Neutrophil (primary cell): ENCODE measurements around the gene ARMC9.
"Not testable (repeated sequence)": the region's sequence is repeated elsewhere in the genome, so short reads cannot be mapped to it uniquely, and the experiment has no call there.

ENCODE experiments used
- H3K27ac ChIP-seq: fragments of 200-600 bp; sonication (generic); 2 replicates; pipeline ENCODE4 v1.5.1; 2016; ENCODE audit warnings: mild to moderate bottlenecking, moderate library complexity
- H3K27me3 ChIP-seq: fragments of 200-600 bp; sonication (generic); 2 replicates; pipeline ENCODE4 v1.6.0; 2016; ENCODE audit warnings: mild to moderate bottlenecking
- H3K36me3 ChIP-seq: fragments of 200-600 bp; sonication (generic); 2 replicates; pipeline ENCODE4 v1.5.1; 2017
- H3K4me1 ChIP-seq, 2 experiments: fragments of 200-600 bp in 1 of 2; sonication (generic) in 1 of 2; 1 replicate in 1 of 2; 2 replicates in 1 of 2; pipeline versions ENCODE4 v1.5.1 to v1.6.1; 2013 to 2016; ENCODE audit warnings: low read depth in 1 of 2, low read length in 1 of 2, mild to moderate bottlenecking in 1 of 2, moderate library complexity in 1 of 2; ENCODE audit not compliant: control insufficient read depth in 1 of 2, insufficient read depth in 1 of 2
- H3K4me3 ChIP-seq, 2 experiments: fragments of 200-600 bp in 1 of 2; sonication (generic) in 1 of 2; 1 replicate in 1 of 2; 2 replicates in 1 of 2; pipeline ENCODE4 v1.5.1; 2013 to 2016; ENCODE audit warnings: low read depth in 1 of 2, low read length in 1 of 2, mild to moderate bottlenecking in 1 of 2, moderate library complexity in 1 of 2
- H3K9me3 ChIP-seq: fragments of 200-600 bp; sonication (generic); 2 replicates; pipeline ENCODE4 v1.5.1; 2016
- TF ChIP-seq, protein P1 (sequence below): fragments of 200-600 bp; sonication (generic); IDR thresholded peaks from 2 replicates; pipeline ENCODE4 v1.5.1; 2016; ENCODE audit warnings: antibody characterized with exemption

The ARMC9 gene

DNA sequence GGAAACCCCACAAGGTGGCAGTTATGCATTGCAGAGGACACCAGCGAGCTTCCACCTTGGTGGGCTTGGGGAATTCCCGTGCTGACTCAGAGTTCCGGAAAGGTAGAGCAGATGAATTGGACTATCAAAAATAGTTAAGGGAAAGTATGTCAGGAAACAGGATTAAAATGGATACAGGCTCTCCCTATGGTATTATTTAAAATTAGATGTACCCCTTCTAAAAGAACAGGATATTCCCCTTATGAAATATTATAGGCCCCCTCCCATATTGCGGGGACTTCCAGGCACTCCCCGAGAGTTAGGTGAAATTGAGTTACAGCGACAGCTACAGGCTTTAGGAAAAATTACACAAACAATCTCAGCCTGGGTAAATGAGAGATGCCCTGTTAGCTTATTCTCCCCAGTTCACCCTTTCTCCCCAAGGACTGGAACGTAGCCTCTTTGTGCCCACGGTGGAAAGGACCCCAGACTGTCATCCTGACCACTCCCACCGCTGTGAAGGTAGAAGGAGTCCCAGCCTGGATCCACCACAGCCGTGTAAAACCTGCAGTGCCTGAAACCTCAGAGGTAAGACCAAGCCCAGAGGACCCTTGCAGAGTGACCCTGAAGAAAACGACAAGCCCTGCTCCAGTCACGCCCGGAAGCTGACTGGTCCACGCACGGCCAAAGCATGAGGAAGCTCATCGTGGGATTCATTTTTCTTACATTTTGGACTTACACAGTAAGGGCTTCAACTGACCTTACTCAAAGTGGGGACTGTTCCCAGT is 207.4 kb downstream of the ARMC9 start:
- H3K36me3 ChIP-seq, H3K4me1 ChIP-seq, H3K27me3 ChIP-seq, H3K4me3 ChIP-seq, H3K27ac ChIP-seq, H3K9me3 ChIP-seq: not testable (repeated sequence)

DNA sequence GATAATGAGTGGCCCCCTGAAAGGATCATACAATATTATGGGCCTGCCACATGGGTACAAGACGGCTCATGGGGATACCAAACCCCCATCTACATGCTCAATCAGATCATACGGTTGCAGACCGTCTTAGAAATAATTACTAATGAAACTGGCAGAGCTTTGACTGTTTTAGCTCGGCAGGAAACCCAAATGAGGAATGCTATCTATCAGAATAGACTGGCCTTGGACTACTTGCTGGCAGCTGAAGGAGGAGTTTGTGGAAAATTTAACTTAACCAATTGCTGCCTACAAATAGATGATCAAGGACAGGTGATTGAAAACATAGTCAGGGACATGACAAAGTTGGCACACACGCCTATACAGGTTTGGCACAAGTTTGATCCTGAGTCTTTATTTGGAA is 209.3 kb downstream of the ARMC9 start:
- H3K27ac ChIP-seq, H3K4me3 ChIP-seq, H3K9me3 ChIP-seq, H3K36me3 ChIP-seq, H3K4me1 ChIP-seq: not testable (repeated sequence)
- H3K27me3 ChIP-seq: peaks cover 25% of the 10 kb centered on the region

DNA sequence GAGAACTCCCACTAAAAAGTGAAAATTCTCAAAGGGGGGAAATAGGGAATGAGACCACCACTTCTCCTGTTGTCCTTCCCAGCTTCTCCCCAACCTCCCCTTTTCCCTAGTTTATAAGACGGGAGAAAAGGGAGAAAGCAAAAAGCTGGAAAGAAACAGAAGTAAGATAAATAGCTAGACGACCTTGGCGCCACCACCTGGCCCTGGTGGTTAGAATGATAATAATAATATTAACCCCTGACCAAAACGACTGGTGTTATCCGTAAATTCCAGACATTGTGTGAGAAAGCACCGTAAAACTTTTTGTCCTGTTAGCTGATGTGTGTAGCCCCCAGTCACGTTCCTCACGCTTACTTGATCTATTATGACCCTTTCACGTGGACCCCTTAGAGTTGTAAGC is 209.9 kb downstream of the ARMC9 start:
- peaks cover 31% of the 10 kb centered on the region for H3K27me3 ChIP-seq
- not testable (repeated sequence) for H3K4me1 ChIP-seq, H3K9me3 ChIP-seq, H3K36me3 ChIP-seq, H3K27ac ChIP-seq, H3K4me3 ChIP-seq

DNA sequence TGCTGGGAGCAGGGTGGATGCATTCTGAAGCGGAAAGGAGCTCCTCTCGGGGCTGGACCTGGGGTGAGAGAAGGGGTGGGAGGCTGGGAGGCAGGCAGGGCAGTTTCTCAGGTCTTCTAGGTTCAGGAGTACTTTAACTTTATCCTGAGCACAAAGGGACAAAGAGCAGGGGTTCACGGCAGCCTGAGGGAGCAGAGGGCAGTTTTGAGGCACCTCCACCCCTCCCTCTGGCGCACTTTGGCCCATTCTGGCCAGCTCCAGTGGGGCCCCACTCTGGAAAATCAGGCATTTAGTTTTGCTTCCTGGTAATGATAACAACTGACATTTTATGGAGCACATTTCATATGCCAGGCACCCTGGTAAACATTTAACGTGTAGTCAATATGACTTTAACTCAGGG is 211.3 kb downstream of the ARMC9 start:
- TF ChIP-seq, protein P1, sequence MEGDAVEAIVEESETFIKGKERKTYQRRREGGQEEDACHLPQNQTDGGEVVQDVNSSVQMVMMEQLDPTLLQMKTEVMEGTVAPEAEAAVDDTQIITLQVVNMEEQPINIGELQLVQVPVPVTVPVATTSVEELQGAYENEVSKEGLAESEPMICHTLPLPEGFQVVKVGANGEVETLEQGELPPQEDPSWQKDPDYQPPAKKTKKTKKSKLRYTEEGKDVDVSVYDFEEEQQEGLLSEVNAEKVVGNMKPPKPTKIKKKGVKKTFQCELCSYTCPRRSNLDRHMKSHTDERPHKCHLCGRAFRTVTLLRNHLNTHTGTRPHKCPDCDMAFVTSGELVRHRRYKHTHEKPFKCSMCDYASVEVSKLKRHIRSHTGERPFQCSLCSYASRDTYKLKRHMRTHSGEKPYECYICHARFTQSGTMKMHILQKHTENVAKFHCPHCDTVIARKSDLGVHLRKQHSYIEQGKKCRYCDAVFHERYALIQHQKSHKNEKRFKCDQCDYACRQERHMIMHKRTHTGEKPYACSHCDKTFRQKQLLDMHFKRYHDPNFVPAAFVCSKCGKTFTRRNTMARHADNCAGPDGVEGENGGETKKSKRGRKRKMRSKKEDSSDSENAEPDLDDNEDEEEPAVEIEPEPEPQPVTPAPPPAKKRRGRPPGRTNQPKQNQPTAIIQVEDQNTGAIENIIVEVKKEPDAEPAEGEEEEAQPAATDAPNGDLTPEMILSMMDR: no peak
- Histone ChIP-seq H3K4me1 (peaks cover 9 to 10% of the 10 kb centered on the region in 2 experiments), H3K27ac (no peak overlapping the region), H3K36me3 (no peaks in the 10 kb centered on the region), H3K4me3 (no peak overlapping the region), H3K27me3 (peaks cover 43% of the 10 kb centered on the region), H3K9me3 (peaks cover 3% of the 10 kb centered on the region)

DNA sequence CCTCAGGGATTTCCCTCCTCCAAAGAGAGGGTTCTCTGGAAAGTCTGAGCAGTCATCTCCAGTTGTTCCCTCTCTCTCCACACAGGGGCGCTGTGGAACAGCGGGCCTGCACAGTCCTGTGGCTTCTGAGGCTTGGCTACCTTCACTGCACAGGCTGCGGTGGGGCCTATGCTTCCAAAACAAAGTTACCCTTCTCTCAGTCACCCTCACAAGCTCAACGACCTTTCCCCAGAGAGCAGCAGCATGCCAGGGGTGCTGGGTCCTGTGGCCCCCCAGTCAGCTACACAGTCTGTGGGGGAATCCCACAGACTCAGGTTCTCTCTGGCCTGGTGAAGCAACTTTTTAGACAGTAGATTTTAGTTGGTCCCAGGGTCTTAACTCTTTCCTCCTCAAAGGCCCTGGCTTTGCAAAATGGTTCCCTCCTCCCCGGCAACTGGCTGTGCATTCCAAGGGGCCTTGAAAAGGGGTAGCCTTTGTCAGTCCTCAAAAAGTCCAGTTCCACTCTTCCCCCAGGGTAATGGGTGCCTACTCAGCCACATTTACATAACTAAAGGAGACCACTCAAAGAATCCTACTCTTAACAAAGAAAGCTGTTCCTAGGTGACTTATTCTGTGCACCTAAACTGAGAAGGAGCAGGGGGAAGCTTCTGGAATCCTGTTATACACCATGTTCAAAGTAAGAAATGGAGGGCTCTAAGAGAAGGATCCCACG is 212.0 kb downstream of the ARMC9 start:
- H3K27me3 ChIP-seq: peaks cover 43% of the 10 kb centered on the region
- H3K36me3 ChIP-seq: no peaks in the 10 kb centered on the region
- H3K4me1 ChIP-seq: peaks cover 9 to 10% of the 10 kb centered on the region in 2 experiments
- no peak overlapping the region for H3K4me3 ChIP-seq
- TF ChIP-seq, protein P1: no peak
- peaks cover 3% of the 10 kb centered on the region for H3K9me3 ChIP-seq
- H3K27ac ChIP-seq: no peak overlapping the region

DNA sequence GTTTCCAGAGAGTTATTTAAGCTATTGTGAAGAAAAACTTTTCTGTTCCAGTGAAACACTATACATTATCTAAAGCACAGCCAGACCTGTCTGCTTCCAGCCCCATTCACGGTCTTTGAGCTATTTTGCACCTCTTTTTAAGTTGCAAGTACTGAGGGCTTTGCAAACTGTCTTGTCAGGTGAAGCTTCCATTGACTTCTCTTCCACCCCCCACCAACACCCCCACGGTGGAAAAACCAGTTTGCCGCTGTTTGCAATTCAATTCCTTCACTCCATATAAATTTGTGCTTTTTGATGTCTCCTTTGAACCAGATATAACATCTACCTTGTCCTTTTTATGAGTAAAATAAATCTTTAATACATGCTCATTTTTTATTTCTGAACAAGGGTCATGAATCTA is 212.8 kb downstream of the ARMC9 start:
- Histone ChIP-seq H3K36me3 (no peaks in the 10 kb centered on the region), H3K27me3 (peaks cover 43% of the 10 kb centered on the region), H3K4me1 (peaks cover 9 to 10% of the 10 kb centered on the region in 2 experiments), H3K4me3 (no peak overlapping the region), H3K27ac (no peak overlapping the region), H3K9me3 (peaks cover 3% of the 10 kb centered on the region)
- TF ChIP-seq, protein P1: no peak
